Measurements from ENCODE around the gene CCR5AS.

- TF ChIP-seq CTCF (IDR thresholded peaks at IDR 0.05; ENCODE audit: low read depth, low read length) (no peak), EZH2phosphoT487 (IDR thresholded peaks at IDR 0.05; ENCODE audit: low read depth) (no peak)
Observed at GRCh38 chr3:46433841-46434240, 27.0 kb upstream of the CCR5AS start.

All from OCI-LY3 (cell line).